ENCODE results near the gene NUDT22.
"Not testable (repeated sequence)": the region's sequence is repeated elsewhere in the genome, so short reads cannot be mapped to it uniquely, and the experiment has no call there.

Gene NUDT22

GRCh38 chr11:64245401-64245796, 19.3 kb downstream of the NUDT22 start:
- DNase-seq, result peak; percentile 73

GRCh38 chr11:64245797-64246620, 19.9 kb downstream of the NUDT22 start:
- DNase-seq, result peak; percentile 70

- DNase-seq, result not testable (repeated sequence)
Observed at GRCh38 chr11:64246621-64246870, 20.5 kb downstream of the NUDT22 start.

- DNase-seq, result peak; percentile 79
Observed at GRCh38 chr11:64246871-64247728, 21.0 kb downstream of the NUDT22 start, which contains the start of gene PPP1R14B. Gene PPP1R14B, minus strand, starts transcription at chr11:64246943. Its CDS starts 270 bp downstream, at chr11:64246673.

GRCh38 chr11:64247729-64248531, 21.9 kb downstream of the NUDT22 start:
- no peak for DNase-seq

GRCh38 chr11:64248578-64248977, 22.5 kb downstream of the NUDT22 start:
- DNase-seq, result no peak

- DNase-seq, result no peak
Observed at GRCh38 chr11:64249038-64249437, 23.0 kb downstream of the NUDT22 start.

- no peak for DNase-seq
Observed at GRCh38 chr11:64249563-64250414, 23.7 kb downstream of the NUDT22 start.

GRCh38 chr11:64250415-64251015, 24.4 kb downstream of the NUDT22 start:
- no peak for DNase-seq

GRCh38 chr11:64251016-64251752, 25.1 kb downstream of the NUDT22 start, which contains the start of gene PLCB3:
Gene PLCB3, plus strand, starts transcription at chr11:64251530. Its CDS starts 120 bp downstream, at chr11:64251650.
- peak; percentile 59 for DNase-seq

- DNase-seq, result no peak
Observed at GRCh38 chr11:64251753-64252002, 25.6 kb downstream of the NUDT22 start.

- DNase-seq, result no peak
Observed at GRCh38 chr11:64252003-64252872, 26.2 kb downstream of the NUDT22 start.

GRCh38 chr11:64253043-64253442, 27.0 kb downstream of the NUDT22 start:
- DNase-seq, result no peak

- DNase-seq, result no peak
Observed at GRCh38 chr11:64253481-64253880, 27.4 kb downstream of the NUDT22 start.

- no peak for DNase-seq
Observed at GRCh38 chr11:64254326-64254725, 28.3 kb downstream of the NUDT22 start.

- no peak for DNase-seq
Observed at GRCh38 chr11:64255135-64256128, 29.4 kb downstream of the NUDT22 start.

GRCh38 chr11:64256300-64256699, 30.2 kb downstream of the NUDT22 start:
- no peak for DNase-seq

GRCh38 chr11:64258356-64258755, 32.3 kb downstream of the NUDT22 start:
- DNase-seq, result no peak
